ENCODE measurements around the gene GOLGA3. TPM values are rescaled to one million over a fixed set of nuclear protein-coding genes. Genes with fewer than 3 reads are reported as not detected.

GOLGA3 gene
- total and polyA plus RNA-seq, 4 donors, result 5.0 to 43.0 (median 15.8) TPM

- no peak for TF ChIP-seq ZBTB33 (IDR thresholded peaks at IDR 0.05)
Measured at GRCh38 chr12:132781938-132782337, 46.7 kb downstream of the GOLGA3 start (continued).

- Histone ChIP-seq H3K4me1 (ENCODE audit: control insufficient read depth in 4 of 4, insufficient read depth in 4 of 4, low read length in 3 of 4) (peaks cover 0 to 5% (median 0%) of the 10 kb centered on the region in 4 donors), H3K36me3 (ENCODE audit: control insufficient read depth in 4 of 4, insufficient read depth in 3 of 4, low read depth in 1 of 4, low read length in 3 of 4) (peaks cover 31 to 76% (median 53%) of the 10 kb centered on the region in 4 donors), H3K27ac (ENCODE audit: low read depth in 1 of 2, low read length in 2 of 2) (no peak overlapping the region), H3K9me3 (ENCODE audit: control insufficient read depth in 4 of 4, low read length in 3 of 4) (no peaks in the 10 kb centered on the region), H3K9ac (ENCODE audit: low read depth in 1 of 2, low read length in 2 of 2) (no peak overlapping the region), H3K27me3 (ENCODE audit: control insufficient read depth in 4 of 4, insufficient read depth in 4 of 4, low read length in 3 of 4) (no peaks in the 10 kb centered on the region), H3K4me3 (ENCODE audit: low read depth in 1 of 3, low read length in 3 of 3) (no peak overlapping the region)
- TF ChIP-seq FOXA2 (IDR thresholded peaks at IDR 0.05) (no peak), REST (IDR thresholded peaks at IDR 0.05) (no peak), ATF3 (IDR thresholded peaks at IDR 0.05) (no peak)
- DNase-seq (ENCODE audit: low spot score), result no peak
- 95% methylated on average over 30 of the region's 30 CpGs for WGBS
Measured at GRCh38 chr12:132779781-132780353, 48.8 kb downstream of the GOLGA3 start.

- Histone ChIP-seq H3K36me3 (ENCODE audit: control insufficient read depth in 4 of 4, insufficient read depth in 3 of 4, low read depth in 1 of 4, low read length in 3 of 4) (peaks cover 35 to 78% (median 52%) of the 10 kb centered on the region in 4 donors), H3K27ac (ENCODE audit: low read depth in 1 of 2, low read length in 2 of 2) (no peak overlapping the region), H3K4me3 (ENCODE audit: low read depth in 1 of 3, low read length in 3 of 3) (no peak overlapping the region), H3K27me3 (ENCODE audit: control insufficient read depth in 4 of 4, insufficient read depth in 4 of 4, low read length in 3 of 4) (no peaks in the 10 kb centered on the region), H3K9ac (ENCODE audit: low read depth in 1 of 2, low read length in 2 of 2) (no peak overlapping the region), H3K4me1 (ENCODE audit: control insufficient read depth in 4 of 4, insufficient read depth in 4 of 4, low read length in 3 of 4) (peaks cover 0 to 5% (median 0%) of the 10 kb centered on the region in 4 donors), H3K9me3 (ENCODE audit: control insufficient read depth in 4 of 4, low read length in 3 of 4) (no peaks in the 10 kb centered on the region)
- DNase-seq (ENCODE audit: low spot score), result no peak
- TF ChIP-seq MAX (IDR thresholded peaks at IDR 0.05) (no peak), FOXA2 (IDR thresholded peaks at IDR 0.05) (no peak), FOXA1 (IDR thresholded peaks at IDR 0.05) (no peak), ATF3 (IDR thresholded peaks at IDR 0.05) (no peak), RXRA (IDR thresholded peaks at IDR 0.05) (no peak), HNF4A (conservative IDR thresholded peaks at IDR 0.05) (no peak), NR2F2 (IDR thresholded peaks at IDR 0.05) (no peak), REST (IDR thresholded peaks at IDR 0.05) (no peak), YY1 (IDR thresholded peaks at IDR 0.05) (no peak), JUND (IDR thresholded peaks at IDR 0.05) (no peak), CTCF (IDR thresholded peaks at IDR 0.05; ENCODE audit: low read depth, low read length, missing input control) (no peak), EGR1 (IDR thresholded peaks at IDR 0.05; ENCODE audit: low read depth in 2 of 2) (no peak), HNF4G (IDR thresholded peaks at IDR 0.05) (no peak), GABPA (IDR thresholded peaks at IDR 0.05 in 1 of 2, conservative IDR thresholded peaks at IDR 0.05 in 1 of 2) (no peak), TAF1 (conservative IDR thresholded peaks at IDR 0.05) (no peak)
- WGBS, result 91% methylated on average over 20 of the region's 20 CpGs
Measured at GRCh38 chr12:132777614-132778013, 51.1 kb downstream of the GOLGA3 start.
